HG02938 (cell line): ENCODE results near the gene B3GNT4.
"Not testable (repeated sequence)": the region's sequence is repeated elsewhere in the genome, so short reads cannot be mapped to it uniquely, and the experiment has no call there.

Experiments used
- ATAC-seq: cut with Tn5 transposase; IDR thresholded peaks from one replicate; pipeline ENCODE4 v1.9.1; 2021; ENCODE audit warnings: mild to moderate bottlenecking, moderate library complexity; ENCODE audit not compliant: unreplicated experiment

B3GNT4 gene

DNA sequence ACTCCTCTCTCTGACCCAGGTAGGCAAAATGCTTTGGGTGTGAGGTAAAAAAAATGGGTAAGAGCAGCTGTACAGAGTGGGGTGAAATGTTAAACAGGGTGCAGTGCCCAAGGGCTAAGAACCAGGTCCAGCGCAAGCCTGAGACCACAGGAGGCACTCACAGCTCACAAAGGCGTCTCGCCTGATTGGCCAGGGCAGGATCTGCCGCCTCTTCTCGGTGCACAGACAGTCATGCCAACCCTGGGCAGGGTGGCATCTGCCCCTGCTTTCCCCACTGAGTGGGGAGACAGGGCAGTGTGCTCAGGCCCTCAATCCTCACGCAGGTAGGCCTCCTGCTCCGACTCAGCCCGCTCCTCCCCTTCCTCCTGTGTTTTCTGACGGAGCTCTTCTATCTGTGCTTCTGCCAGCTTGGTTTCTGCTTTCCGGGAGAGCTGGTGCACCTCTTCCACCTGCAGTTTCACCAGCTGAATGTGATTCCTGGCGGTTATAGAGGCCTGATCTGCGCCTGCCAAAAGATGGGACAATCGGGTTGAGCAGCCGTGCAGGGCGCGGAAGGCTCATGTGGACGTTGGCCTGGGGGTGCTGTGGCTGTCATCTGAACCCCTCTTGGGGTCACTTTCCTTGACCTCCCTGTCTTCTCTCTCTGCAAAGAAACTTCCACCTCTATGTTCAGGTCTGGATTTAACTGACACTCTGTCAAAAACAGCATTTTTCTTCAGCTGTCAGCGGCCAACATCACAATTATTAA lies 4.7 kb downstream of the B3GNT4 start:
- no peak for ATAC-seq

DNA sequence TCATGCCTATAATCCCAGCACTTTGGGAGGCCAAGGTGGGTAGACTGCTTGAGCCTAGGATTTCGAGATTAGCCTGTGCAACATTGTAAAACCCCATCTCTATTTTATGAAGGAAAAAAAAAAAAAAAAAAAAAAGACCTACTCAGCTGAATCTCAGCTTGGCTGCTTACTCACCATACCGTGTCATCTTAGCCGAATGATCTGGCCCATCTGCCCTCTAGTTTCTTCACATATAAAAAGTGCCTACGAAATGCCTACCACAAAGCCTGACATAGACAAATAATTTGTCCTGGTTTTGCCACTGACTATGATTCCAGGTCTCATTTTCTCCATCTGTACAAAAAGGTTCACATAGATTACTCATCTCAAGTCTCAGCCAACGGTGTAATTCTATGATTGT lies 12.3 kb downstream of the B3GNT4 start:
- no peak for ATAC-seq

DNA sequence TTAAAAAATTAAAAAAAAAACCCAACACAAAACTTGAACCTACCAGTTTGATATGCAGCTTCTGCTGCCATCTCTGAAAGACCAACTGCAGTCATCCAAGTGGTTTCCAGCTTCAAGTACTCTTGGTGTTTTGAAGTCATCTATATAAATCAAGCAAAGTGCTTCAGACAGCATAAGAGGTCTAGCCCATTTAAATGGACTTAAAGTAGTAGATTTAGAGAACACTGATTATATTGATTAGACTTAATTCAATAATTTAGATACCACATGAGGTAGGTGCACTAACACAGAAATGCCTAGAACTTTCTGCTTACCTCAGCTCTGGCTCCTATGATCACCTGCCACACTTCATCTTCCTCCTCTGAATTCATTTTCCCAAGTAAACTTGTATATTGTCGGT lies 12.9 kb downstream of the B3GNT4 start:
- ATAC-seq = no peak

DNA sequence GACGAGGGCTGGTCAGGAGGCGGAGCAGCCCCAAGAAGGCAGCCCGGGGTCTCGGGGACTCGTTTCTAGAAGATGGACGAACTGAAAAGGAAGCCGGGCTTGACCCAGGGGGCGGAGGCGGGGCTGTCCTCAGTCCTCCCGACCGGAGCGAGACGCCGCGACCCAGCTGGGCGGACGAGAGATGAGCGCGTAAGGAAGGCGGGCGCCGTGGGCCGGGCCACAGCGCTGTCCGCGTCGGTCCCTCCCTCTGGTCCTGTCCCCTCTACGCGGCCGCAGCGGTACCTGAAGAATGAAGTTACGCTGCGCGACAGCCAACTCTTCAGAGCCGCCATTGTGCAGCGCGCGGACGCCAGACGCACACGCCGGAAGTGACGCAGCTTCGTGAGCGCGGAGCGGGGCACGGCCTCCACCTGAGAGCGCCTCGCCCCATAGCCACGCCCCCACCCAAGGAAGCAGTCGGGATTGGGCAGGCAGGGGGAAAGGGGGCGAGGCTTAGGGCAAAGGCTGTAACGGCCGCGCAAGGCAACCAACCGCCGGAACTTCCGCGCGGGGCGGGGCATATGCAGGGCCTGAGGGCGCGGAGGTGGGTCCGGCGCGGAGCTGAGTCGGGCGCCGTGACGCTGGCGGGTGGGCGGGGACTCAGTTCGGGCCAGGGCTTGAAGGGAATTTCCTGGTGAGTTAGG lies 22.3 kb downstream of the B3GNT4 start, which contains the start of gene DIABLO:
TSS of gene DIABLO (minus strand) at position 370 of the 683 bp plus-strand sequence. CDS start at position 332, 38 bp downstream.
- peak; percentile 84 for ATAC-seq

DNA sequence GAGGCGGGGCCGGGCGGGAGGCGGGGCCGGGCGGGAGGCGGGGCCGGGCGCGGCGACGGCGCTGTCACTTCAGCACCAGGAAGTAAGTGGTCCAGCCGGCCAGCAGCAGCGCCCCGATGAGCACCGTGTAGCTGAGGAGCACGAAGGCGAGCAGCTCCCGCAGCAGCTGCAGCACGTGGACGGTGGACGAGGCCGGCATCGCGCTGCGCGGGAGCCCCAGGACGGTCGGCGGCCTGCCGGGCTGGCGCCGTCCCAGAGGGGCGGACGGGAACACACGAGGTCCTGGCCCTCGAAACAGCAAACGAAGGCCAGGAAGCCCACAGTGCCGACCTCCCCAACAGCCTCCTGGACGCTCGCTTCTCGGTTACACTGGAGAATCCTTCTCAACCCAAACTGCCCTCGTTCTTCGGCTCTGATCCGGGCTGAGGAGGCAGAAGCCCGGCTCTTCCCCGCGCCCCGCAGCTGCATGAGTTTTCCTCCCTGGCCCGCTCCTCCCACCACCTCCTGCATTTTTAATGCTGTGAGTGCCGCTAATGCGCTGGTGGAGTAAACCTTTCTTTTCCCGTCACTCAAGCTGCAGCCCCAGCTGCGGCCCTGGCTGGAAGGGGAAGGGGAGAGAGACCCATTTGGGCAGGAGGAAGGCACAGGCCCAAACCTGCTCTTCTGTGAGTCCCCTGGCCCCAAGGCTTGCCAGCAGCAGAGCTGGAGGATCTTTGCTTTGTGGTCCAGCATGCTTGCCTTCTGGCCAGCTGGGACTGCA lies 23.0 kb downstream of the B3GNT4 start:
- peak; percentile 49 for ATAC-seq

DNA sequence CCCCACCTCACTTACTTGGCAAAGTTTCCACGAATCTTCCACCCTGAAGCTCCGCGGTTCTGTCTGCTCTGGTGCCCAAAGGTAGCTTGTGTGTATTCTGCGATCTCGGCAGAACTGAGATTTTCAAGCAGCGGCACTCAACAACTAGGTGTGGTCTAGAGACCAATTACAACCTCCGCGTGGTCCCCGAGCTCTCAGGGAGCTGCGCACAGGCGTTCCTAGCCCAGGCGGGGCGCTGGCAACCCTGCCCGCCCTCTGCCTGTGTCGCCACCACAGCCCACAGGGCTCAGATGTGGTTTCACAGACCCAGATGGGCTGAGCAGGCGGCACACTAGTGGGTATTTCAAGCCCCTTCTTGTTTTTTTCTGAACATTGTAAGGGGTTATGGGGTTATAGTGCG lies 23.8 kb downstream of the B3GNT4 start:
- ATAC-seq = no peak

DNA sequence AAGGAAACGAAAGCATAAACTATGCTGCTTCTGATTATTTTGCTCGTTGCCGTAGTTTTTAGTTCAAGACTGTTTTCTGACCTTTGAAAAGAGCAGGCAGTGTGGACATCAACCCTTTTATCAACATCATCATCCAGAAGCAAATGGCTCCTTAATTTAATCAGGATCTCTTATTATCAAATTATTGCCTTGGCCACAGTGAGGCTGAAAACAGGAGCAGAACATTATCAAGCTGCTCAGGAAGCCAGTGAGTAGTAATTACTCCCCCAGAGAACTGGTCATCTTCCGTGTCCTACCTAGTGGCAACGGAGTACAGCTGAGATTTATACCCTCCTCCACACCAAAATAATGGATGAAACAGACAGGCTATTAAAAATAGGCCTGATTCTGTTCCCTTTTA lies 24.6 kb downstream of the B3GNT4 start:
- ATAC-seq = no peak

DNA sequence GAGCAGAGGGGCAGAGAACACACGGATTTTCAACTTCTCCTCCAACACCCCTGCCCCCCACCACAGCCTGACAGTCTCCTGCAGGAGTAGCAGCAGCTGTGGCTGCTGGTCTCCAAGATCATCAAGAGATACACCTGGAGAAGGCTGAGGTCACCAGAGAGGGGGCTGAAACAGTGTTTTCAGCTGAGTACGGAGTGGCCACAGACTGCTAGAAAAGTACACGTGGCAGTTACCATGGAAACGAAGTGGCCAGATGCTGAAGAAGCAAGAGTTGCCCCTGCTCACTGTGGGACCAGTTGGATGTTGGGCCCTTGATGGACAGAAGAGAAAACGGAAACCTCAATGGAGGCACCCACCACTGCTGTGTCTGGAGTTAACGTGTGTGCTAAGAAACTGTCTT lies 27.3 kb downstream of the B3GNT4 start:
- no peak for ATAC-seq

DNA sequence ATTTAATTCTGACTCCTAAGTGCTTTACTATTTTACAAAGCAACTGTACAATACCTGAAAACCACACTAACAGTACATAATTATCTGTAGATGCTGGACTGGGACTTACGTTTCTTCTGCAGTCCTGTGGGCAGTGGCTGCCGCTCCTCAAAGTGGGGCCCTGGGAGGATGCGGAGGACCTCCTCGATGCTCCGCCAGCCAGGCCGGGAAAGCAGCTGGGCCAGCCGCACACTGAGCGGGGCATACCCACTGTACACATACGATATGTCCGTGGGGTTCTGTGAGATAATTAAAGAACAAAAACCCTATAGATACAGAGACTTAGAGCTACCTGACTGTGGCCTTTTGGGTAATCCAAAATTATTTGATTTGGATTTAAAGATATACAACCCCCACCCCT lies 29.2 kb downstream of the B3GNT4 start:
- no peak for ATAC-seq

DNA sequence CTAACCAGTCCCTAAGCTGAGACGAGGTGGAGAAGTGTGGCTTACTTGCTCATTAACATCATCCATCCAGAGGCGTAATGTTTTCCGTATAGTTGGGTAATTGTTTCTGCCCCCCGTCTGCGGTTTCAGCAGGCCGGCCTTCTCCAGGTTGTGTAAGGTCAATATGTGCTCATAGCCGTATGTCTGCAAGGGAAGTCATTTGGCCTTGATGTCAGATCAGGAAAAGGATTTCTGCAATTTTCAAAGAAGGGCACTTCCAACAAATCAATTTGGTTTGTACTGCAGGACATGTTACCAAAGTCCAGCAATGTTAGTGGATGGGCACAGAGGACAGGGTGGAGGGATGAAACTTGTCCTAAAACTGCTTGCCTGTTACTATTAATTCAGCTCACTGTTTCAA lies 32.2 kb downstream of the B3GNT4 start:
- no peak for ATAC-seq

DNA sequence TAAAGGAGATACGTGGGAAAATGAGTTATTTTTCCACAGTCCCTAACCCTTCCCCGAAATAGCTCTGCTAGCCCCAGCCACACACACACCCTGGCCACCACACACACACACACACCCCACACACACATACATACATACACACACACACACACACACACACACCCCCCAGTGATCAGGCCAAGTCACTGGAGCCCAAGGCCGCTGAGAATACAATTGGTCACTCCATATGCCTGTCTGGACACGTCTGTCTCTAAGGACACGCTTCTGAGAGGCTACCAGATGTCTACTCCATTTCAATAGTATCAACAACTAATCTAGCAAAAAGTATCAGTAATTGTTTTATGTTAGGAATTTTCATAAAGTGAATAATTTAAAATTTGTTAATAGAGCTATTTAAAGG lies 35.4 kb downstream of the B3GNT4 start:
- no peak for ATAC-seq

DNA sequence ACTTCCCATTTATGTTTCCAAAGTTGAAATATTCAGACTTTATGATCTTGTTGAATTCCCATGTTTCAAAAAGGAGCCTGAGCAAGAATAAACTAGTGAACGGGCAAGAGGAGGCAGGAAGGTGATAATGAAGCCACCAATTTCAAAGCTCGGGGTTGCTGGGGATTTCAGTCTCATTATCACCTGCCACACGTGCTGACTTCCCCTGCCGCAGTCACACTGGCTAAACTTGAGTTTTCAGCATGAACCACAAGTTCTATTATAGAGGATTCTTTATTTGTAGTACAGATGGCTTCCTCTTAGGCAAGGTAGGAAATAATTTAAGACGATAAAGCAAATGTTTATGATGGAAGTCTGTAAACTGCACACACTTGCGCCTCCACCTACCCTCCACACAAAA lies 40.5 kb downstream of the B3GNT4 start:
- ATAC-seq = no peak

DNA sequence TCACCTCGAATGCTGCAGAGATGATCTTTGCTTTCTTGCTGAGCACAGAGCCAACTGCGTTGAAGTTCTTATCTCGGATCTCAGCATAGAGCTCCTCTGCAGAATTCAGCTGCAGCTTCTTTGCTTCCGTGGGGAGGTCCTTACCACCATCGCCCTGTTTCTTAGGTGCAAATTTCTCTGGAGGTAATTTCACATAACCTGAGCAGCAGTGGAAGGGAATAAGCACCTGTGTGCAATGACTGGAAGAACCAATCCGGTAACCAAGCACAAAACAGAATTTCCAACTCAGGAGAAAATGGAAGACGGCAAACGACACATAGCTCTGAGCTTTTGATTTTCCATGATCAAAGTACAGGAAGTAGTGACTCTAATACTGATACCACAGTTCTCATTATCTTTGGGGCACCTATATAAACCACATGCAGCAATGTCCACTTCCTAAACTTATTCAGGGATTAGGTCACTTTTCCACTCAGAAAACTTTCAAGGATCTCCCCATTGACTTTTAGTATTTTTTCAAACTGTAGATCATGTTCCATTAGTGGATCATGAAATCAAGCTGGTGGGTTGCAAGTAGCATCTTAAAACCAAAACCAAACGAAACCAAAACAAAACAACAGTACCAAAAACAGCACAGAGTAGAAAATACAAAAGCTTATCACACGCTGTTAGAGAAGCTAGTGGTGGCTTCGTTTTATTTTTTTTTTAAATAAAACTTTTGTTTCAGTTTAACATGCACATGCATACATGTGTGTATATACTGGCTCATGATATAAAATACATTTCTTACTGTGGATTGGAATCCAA lies 41.3 kb downstream of the B3GNT4 start:
- no peak for ATAC-seq

DNA sequence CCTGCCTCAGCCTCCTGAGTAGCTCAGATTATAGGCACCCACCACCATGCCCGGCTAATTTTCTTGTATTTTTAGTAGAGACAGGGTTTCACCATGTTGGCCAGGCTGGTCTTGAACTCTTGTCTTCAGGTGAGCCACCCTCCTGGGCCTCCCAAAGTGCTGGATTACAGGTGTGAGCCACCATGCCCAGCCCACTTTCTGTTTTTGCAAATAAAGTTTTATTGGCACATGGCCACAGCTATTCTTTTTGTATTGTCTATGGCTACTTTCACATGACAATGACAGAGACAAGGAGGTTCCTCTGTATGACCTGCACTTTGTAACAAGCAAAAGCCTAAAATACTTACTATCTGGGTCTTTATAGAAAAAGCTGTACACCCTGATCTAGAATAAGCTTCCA lies 42.0 kb downstream of the B3GNT4 start:
- ATAC-seq = no peak

DNA sequence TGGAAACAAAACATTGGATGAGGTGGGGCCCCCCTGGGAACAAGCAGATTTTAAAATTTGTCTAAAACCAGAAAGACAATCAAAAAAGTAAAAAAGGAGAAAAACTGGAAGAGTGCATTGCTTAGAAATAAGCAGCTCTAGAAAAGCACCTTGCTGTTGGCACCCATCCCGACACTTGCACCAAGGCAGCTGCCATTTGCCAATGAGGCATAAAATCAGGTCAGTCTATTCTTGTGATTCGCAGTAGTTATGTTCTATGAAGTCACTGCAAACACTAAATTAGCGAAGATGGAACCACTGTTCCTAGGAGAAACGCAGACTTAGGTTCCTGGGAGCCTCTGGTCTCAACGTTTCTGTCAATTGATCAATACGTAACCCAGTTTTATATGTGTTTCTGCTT lies 46.5 kb downstream of the B3GNT4 start:
- ATAC-seq = no peak

DNA sequence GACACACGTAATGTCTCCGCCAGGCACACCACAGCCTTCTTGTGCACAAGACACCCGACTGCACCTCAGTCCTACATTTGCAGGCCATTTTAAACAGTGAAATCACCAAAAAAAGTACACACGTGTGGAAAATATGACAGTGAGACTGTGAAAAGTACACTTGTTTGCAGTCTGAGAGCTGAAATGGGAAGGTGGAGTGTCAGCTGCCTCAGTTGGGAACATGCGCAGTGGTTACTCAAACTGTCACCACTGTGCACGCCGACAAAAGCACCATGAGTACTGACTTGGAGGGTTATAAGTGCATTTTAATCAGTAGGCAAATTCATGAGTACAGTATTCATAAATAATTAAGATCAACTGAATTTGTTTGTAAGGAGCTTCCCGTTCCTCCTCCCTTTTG lies 47.0 kb downstream of the B3GNT4 start:
- no peak for ATAC-seq

DNA sequence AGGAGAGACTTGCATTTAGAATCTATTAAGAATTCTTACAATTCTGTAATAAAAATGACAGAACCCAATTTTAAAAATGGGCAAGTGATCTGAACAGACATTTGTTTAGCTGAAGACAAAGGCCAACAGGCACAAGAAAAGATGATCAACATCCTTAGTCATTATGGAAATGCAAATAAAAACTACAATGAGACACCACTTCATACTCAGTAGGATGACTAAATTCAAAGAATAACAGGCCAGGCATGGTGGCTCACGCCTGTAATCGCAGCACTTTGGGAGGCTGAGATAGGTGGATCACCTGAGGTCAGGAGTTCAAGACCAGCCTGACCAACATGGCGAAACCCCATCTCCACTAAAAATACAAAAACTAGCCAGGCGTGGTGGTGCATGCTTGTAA lies 55.0 kb downstream of the B3GNT4 start:
- not testable (repeated sequence) for ATAC-seq
